SK-N-SH (cell line): Measurements from ENCODE around the gene SNX15. TPM values are rescaled to one million over a fixed set of nuclear protein-coding genes. Genes with fewer than 3 reads are reported as not detected.

Experiments used
- CTCF ChIA-PET: fragments of 300-600, 350-600 bp; formaldehyde crosslinking; extraction: SDS; loops from one replicate; lab custom pipeline; 2021; lab: Yijun Ruan, JAX
- POLR2A ChIA-PET: fragments of 350-600 bp; sonication (Branson Sonifier 250); formaldehyde crosslinking; extraction: SDS; loops from one replicate; lab custom pipeline; 2020; ENCODE audit warnings: antibody characterized with exemption, inconsistent platforms; lab: Yijun Ruan, JAX
- DNase-seq: peaks from one replicate; pipeline ENCODE4 v3.0.0; 2012
- H2AFZ ChIP-seq: fragments of 200-600 bp; sonication (generic); 2 replicates; pipeline ENCODE4 v1.8.1; 2016; ENCODE audit warnings: antibody characterized with exemption, mild to moderate bottlenecking, low read depth
- H3F3A ChIP-seq: fragments of 200-600 bp; sonication (generic); replicated peaks from 2 replicates; pipeline ENCODE3; 2016; ENCODE audit warnings: antibody characterized with exemption, mild to moderate bottlenecking; ENCODE audit not compliant: insufficient read depth
- H3K27ac ChIP-seq, 2 experiments: fragments of 200-500 bp in 1 of 2; fragments of 200-600 bp in 1 of 2; sonication (Bioruptor generic) in 1 of 2; sonication (generic), shearing (Covaris generic) in 1 of 2; 2 replicates each; pipeline versions ENCODE4 v1.5.1 to v1.6.1; 2014 to 2016; ENCODE audit warnings: low read depth in 2 of 2, inconsistent platforms in 1 of 2, low read length in 1 of 2, mild to moderate bottlenecking in 1 of 2, mixed read lengths in 1 of 2
- H3K27me3 ChIP-seq: fragments of 200-600 bp; sonication (generic), shearing (Covaris generic); 2 replicates; pipeline ENCODE4 v1.6.1; 2016; ENCODE audit warnings: mixed run types; ENCODE audit not compliant: insufficient read depth
- H3K36me3 ChIP-seq, 2 experiments: fragments of 200-500 bp in 1 of 2; fragments of 200-600 bp in 1 of 2; sonication (Bioruptor generic) in 1 of 2; sonication (generic) in 1 of 2; replicated peaks in 1 of 2; 2 replicates each; pipeline versions ENCODE3 to v1.5.1; 2014 to 2016; ENCODE audit warnings: low read length in 1 of 2, mild to moderate bottlenecking in 1 of 2; ENCODE audit not compliant: insufficient read depth in 2 of 2, control insufficient read depth in 1 of 2
- H3K4me1 ChIP-seq, 2 experiments: fragments of 200-500 bp in 1 of 2; fragments of 200-600 bp in 1 of 2; sonication (Bioruptor generic) in 1 of 2; sonication (generic), shearing (Covaris generic) in 1 of 2; 2 replicates each; pipeline versions ENCODE4 v1.5.1 to v1.6.1; 2014 to 2016; ENCODE audit warnings: low read depth in 1 of 2, low read length in 1 of 2, mixed run types in 1 of 2; ENCODE audit not compliant: insufficient read depth in 2 of 2, control insufficient read depth in 1 of 2
- H3K4me2 ChIP-seq: fragments of 200-600 bp; sonication (generic), shearing (Covaris generic); 2 replicates; pipeline ENCODE4 v1.6.1; 2017; ENCODE audit warnings: mixed run types
- H3K4me3 ChIP-seq, 2 experiments: fragments of 200-500 bp in 1 of 2; fragments of 200-600 bp in 1 of 2; sonication (Bioruptor generic) in 1 of 2; sonication (generic), shearing (Covaris generic) in 1 of 2; 2 replicates each; pipeline versions ENCODE4 v1.5.1 to v1.8.1; 2014 to 2016; ENCODE audit warnings: low read depth in 2 of 2, inconsistent platforms in 1 of 2, low read length in 1 of 2, mild to moderate bottlenecking in 1 of 2, mixed read lengths in 1 of 2, moderate library complexity in 1 of 2
- H3K79me2 ChIP-seq: fragments of 200-600 bp; sonication (generic); 2 replicates; pipeline ENCODE4 v1.8.1; 2017; ENCODE audit warnings: mild to moderate bottlenecking; ENCODE audit not compliant: insufficient read depth
- H3K9ac ChIP-seq: fragments of 200-600 bp; sonication (generic); 2 replicates; pipeline ENCODE4 v1.6.1; 2017; ENCODE audit warnings: mixed run types
- H3K9me2 ChIP-seq: fragments of 200-600 bp; sonication (generic); 2 replicates; pipeline ENCODE4 v1.6.1; 2017; ENCODE audit warnings: mixed run types
- H3K9me3 ChIP-seq: fragments of 200-600 bp; sonication (generic); 2 replicates; pipeline ENCODE4 v1.6.1; 2017; ENCODE audit warnings: mixed run types, mild to moderate bottlenecking, moderate library complexity
- H4K20me1 ChIP-seq: fragments of 200-600 bp; sonication (generic); 2 replicates; pipeline ENCODE4 v1.6.1; 2017; ENCODE audit warnings: mild to moderate bottlenecking, mixed run types; ENCODE audit not compliant: insufficient read depth
- FOXJ3 ChIP-seq: sonication (generic); formaldehyde crosslinking; IDR thresholded peaks from 2 replicates; pipeline ENCODE4 v1.5.1; 2020; ENCODE audit warnings: mild to moderate bottlenecking, missing genetic modification reagents
- FOXM1 ChIP-seq: IDR thresholded peaks from 2 replicates; pipeline ENCODE4 v1.4.0; 2012; ENCODE audit warnings: low read depth, mild to moderate bottlenecking
- MAX ChIP-seq: IDR thresholded peaks from 2 replicates; pipeline ENCODE4 v1.4.0; 2012; ENCODE audit warnings: low read depth
- RAD21 ChIP-seq: IDR thresholded peaks from 2 replicates; pipeline ENCODE4 v1.6.1; 2012; ENCODE audit warnings: mild to moderate bottlenecking, low read length
- RCOR1 ChIP-seq: fragments of 150-350 bp; IDR thresholded peaks from 2 replicates; pipeline ENCODE4 v1.6.1; 2017; ENCODE audit warnings: antibody characterized with exemption, low read length
- RFX5 ChIP-seq: IDR thresholded peaks from 2 replicates; pipeline ENCODE4 v1.6.1; 2012; ENCODE audit warnings: mild to moderate bottlenecking, improper control_type of control experiment, low read length
- SIN3A ChIP-seq: IDR thresholded peaks from 2 replicates; pipeline ENCODE4 v1.6.1; 2012; ENCODE audit warnings: low read depth, mild to moderate bottlenecking, low read length, moderate library complexity, borderline replicate concordance
- SMC3 ChIP-seq: IDR thresholded peaks from 2 replicates; pipeline ENCODE4 v1.6.1; 2012; ENCODE audit warnings: low read depth, low read length, improper control_type of control experiment
- TAF1 ChIP-seq: IDR thresholded peaks from 2 replicates; pipeline ENCODE4 v1.6.1; 2012; ENCODE audit warnings: low read depth, mild to moderate bottlenecking, low read length, moderate library complexity, borderline replicate concordance
- TEAD4 ChIP-seq: IDR thresholded peaks from 2 replicates; pipeline ENCODE4 v1.4.0; 2012; ENCODE audit warnings: mild to moderate bottlenecking, borderline replicate concordance; ENCODE audit not compliant: insufficient read depth
- YY1 ChIP-seq: IDR thresholded peaks from 2 replicates; pipeline ENCODE4 v1.4.0; 2012; ENCODE audit warnings: low read depth, mild to moderate bottlenecking
- WGBS: methylation state at CpG from one replicate; pipeline ENCODE4 v1.1.6; 2017; ENCODE audit warnings: low lambda C conversion rate; 5-methylcytosine and 5-hydroxymethylcytosine counted together
- polyA plus RNA-seq, 3 experiments: library from polyadenylated mRNA; depleted of rRNA; stranded (reverse); fragments of >200 nt; gene quantifications; 2 replicates each; pipeline ENCODE4 v1.2.3, GENCODE V29; 2012
- TF ChIP-seq, protein P1 (sequence below): fragments of 150-350 bp; IDR thresholded peaks from 2 replicates; pipeline ENCODE4 v1.6.1; 2017; ENCODE audit warnings: antibody characterized with exemption, low read length, low read depth, borderline replicate concordance
- TF ChIP-seq, protein P2 (sequence below): fragments of 200-600 bp; sonication (generic); IDR thresholded peaks from 2 replicates; pipeline ENCODE4 v1.6.1; 2017; ENCODE audit warnings: antibody characterized with exemption, mild to moderate bottlenecking, moderate library complexity
- TF ChIP-seq, protein P3 (sequence below): IDR thresholded peaks from 2 replicates; pipeline ENCODE4; 2012

Gene SNX15
- polyA plus RNA-seq, 1 of the 3 experiments (the other 2 are of a cell fraction): 17.2 TPM

- TF ChIP-seq, protein P1, sequence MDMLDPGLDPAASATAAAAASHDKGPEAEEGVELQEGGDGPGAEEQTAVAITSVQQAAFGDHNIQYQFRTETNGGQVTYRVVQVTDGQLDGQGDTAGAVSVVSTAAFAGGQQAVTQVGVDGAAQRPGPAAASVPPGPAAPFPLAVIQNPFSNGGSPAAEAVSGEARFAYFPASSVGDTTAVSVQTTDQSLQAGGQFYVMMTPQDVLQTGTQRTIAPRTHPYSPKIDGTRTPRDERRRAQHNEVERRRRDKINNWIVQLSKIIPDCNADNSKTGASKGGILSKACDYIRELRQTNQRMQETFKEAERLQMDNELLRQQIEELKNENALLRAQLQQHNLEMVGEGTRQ: no peak
- TF ChIP-seq, protein P2, sequence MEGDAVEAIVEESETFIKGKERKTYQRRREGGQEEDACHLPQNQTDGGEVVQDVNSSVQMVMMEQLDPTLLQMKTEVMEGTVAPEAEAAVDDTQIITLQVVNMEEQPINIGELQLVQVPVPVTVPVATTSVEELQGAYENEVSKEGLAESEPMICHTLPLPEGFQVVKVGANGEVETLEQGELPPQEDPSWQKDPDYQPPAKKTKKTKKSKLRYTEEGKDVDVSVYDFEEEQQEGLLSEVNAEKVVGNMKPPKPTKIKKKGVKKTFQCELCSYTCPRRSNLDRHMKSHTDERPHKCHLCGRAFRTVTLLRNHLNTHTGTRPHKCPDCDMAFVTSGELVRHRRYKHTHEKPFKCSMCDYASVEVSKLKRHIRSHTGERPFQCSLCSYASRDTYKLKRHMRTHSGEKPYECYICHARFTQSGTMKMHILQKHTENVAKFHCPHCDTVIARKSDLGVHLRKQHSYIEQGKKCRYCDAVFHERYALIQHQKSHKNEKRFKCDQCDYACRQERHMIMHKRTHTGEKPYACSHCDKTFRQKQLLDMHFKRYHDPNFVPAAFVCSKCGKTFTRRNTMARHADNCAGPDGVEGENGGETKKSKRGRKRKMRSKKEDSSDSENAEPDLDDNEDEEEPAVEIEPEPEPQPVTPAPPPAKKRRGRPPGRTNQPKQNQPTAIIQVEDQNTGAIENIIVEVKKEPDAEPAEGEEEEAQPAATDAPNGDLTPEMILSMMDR: no peak
Measured at GRCh38 chr11:65086809-65087208, 59.6 kb downstream of the SNX15 start.

DNA sequence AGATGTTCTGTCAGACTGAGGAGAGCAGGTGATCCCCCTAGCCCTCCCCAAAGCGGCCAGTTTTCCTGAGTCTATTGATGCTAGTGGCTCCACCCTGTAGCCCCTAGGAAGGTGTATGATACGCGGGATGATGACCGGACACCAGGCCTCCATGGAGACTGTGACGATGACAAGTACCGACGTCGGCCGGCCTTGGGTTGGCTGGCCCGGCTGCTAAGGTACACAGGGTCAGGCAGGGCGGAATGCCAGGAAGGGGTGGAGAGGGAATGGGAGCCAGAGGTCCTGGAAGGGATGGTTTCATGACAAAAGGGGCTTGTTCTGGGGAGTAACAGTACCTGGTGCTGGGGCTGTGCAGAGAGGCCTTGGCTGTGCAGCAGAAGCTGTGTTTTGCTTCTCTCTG, 60.0 kb downstream of the SNX15 start:
- Histone ChIP-seq H3K4me3 (no peak overlapping the region), H3F3A (peaks cover 7% of the 10 kb centered on the region), H3K9ac (no peak overlapping the region), H3K79me2 (peaks cover 34% of the 10 kb centered on the region), H4K20me1 (no peaks in the 10 kb centered on the region), H3K4me1 (peaks cover 8 to 20% of the 10 kb centered on the region in 2 experiments), H3K27me3 (no peaks in the 10 kb centered on the region), H3K36me3 (peaks cover 8 to 39% of the 10 kb centered on the region in 2 experiments), H3K9me2 (no peaks in the 10 kb centered on the region), H3K9me3 (no peaks in the 10 kb centered on the region), H3K4me2 (no peak overlapping the region)
- DNase-seq: no peak
- CTCF ChIA-PET: interaction anchor here (0.9 to 1.6 kb wide), 2 partner anchors 11 to 73 kb away, joined by 3 to 5 read pairs; partner anchors contain the start of gene ARL2
- TF ChIP-seq, protein P3, sequence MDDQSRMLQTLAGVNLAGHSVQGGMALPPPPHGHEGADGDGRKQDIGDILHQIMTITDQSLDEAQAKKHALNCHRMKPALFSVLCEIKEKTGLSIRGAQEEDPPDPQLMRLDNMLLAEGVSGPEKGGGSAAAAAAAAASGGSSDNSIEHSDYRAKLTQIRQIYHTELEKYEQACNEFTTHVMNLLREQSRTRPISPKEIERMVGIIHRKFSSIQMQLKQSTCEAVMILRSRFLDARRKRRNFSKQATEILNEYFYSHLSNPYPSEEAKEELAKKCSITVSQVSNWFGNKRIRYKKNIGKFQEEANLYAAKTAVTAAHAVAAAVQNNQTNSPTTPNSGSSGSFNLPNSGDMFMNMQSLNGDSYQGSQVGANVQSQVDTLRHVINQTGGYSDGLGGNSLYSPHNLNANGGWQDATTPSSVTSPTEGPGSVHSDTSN: no peak
- TF ChIP-seq TAF1: no peak
- TF ChIP-seq, all 33 proteins: peak for 0
- WGBS: 99% methylated on average over 11 of the region's 11 CpGs
- POLR2A ChIA-PET: no interaction called here
- Histone ChIP-seq H2AFZ (no peak overlapping the region), H3K27ac (no peak overlapping the region)

More at GRCh38 chr11:65086809-65087208, 59.6 kb downstream of the SNX15 start:
- ChIA-PET CTCF (interaction anchor here (0.9 kb wide), 1 partner anchor 11 kb away, joined by 3 read pairs; no protein-coding TSS in a partner anchor), POLR2A (interaction anchor here (1.6 kb wide), 1 partner anchor 48 kb away, joined by 4 read pairs; the partner anchor contains the start of gene SYVN1)
- Histone ChIP-seq H3K9ac (no peak overlapping the region), H3K4me3 (no peak overlapping the region), H3K27me3 (no peaks in the 10 kb centered on the region), H3K4me2 (no peak overlapping the region), H3K9me2 (no peaks in the 10 kb centered on the region), H3K36me3 (peaks cover 8 to 39% of the 10 kb centered on the region in 2 experiments), H3K79me2 (peaks cover 38% of the 10 kb centered on the region), H3K9me3 (no peaks in the 10 kb centered on the region), H3K27ac (no peak overlapping the region), H3F3A (peaks cover 3% of the 10 kb centered on the region), H4K20me1 (no peaks in the 10 kb centered on the region), H2AFZ (no peak overlapping the region), H3K4me1 (peaks cover 8 to 20% of the 10 kb centered on the region in 2 experiments)
- DNase-seq: no peak
- 93% methylated on average over 3 of the region's 9 CpGs for WGBS

DNA sequence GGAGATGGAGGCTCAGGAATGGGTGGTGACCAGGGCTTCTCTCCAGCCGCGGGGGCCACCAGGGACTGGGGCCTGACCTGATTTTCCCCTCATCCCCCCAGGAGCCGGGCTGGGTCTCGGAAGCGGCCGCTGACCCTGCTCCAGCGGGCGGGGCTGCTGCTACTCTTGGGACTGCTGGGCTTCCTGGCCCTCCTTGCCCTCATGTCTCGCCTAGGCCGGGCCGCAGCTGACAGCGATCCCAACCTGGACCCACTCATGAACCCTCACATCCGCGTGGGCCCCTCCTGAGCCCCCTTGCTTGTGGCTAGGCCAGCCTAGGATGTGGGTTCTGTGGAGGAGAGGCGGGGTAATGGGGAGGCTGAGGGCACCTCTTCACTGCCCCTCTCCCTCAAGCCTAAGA, 60.6 kb downstream of the SNX15 start:
- H3K27ac ChIP-seq: no peak overlapping the region
- ChIA-PET POLR2A (no interaction called here), CTCF (interaction anchor here (1.6 kb wide), 1 partner anchor 74 kb away, joined by 5 read pairs; the partner anchor contains the start of gene ARL2)
- H3K36me3 ChIP-seq: peaks cover 8 to 39% of the 10 kb centered on the region in 2 experiments
- no peak overlapping the region for H3K4me3 ChIP-seq
- peaks cover 8 to 17% of the 10 kb centered on the region in 2 experiments for H3K4me1 ChIP-seq
- H3K27me3 ChIP-seq: no peaks in the 10 kb centered on the region
- H2AFZ ChIP-seq: no peak overlapping the region
- H3K9me2 ChIP-seq: no peaks in the 10 kb centered on the region
- 96% methylated on average over 4 of the region's 15 CpGs for WGBS
- H4K20me1 ChIP-seq: no peaks in the 10 kb centered on the region
- peaks cover 8% of the 10 kb centered on the region for H3F3A ChIP-seq
- H3K79me2 ChIP-seq: peaks cover 28% of the 10 kb centered on the region
- H3K4me2 ChIP-seq: no peak overlapping the region
- no peaks in the 10 kb centered on the region for H3K9me3 ChIP-seq
- no peak overlapping the region for H3K9ac ChIP-seq
- no peak for DNase-seq
- TF ChIP-seq SIN3A: no peak
- no peak for TF ChIP-seq YY1
- TF ChIP-seq RFX5: no peak
- no peak for TF ChIP-seq RAD21
- TF ChIP-seq, protein P1: no peak
- no peak for TF ChIP-seq TEAD4
- TF ChIP-seq, protein P3: no peak
- no peak for TF ChIP-seq FOXJ3 (CRISPR knock-in tag)
- TF ChIP-seq TAF1: no peak
- no peak for TF ChIP-seq FOXM1
- no peak for TF ChIP-seq RCOR1
- no peak for TF ChIP-seq SMC3
- TF ChIP-seq MAX: no peak
